HCT116 (cell line): Measurements from ENCODE around the gene C4orf51. TPM values are rescaled to one million over a fixed set of nuclear protein-coding genes. Genes with fewer than 3 reads are reported as not detected.
"Not testable (repeated sequence)": the region's sequence is repeated elsewhere in the genome, so short reads cannot be mapped to it uniquely, and the experiment has no call there.

Experiments
- ATAC-seq: fragments of 200-7000 bp; cut with Tn5 transposase; 2 replicates; pipeline ENCODE4 v1.9.1; 2020; ENCODE audit warnings: mild to moderate bottlenecking, moderate library complexity
- BruUV-seq: library from RNA; stranded (reverse); fragments of 400-500 nt; replicated peaks from 2 replicates; lab custom pipeline; 2021; lab: Mats Ljungman, UMichigan
- CTCF ChIA-PET: fragments of 300-600 bp; sonication (Branson Sonifier 250); formaldehyde crosslinking; loops from one replicate; lab custom pipeline; 2021; ENCODE audit warnings: antibody characterized with exemption; lab: Charles Lee
- POLR2A ChIA-PET: fragments of 300-600, 350-600 bp; sonication (Branson Sonifier 250); formaldehyde crosslinking; loops from one replicate; lab custom pipeline; 2021; ENCODE audit warnings: antibody characterized with exemption; lab: Charles Lee
- RAD21 ChIA-PET, 2 experiments: fragments of 300-600 bp; sonication (Branson Sonifier 250); formaldehyde crosslinking; loops; one replicate each; lab custom pipeline; 2023; ENCODE audit warnings: low total read pairs in 2 of 2; ENCODE audit not compliant: uncharacterized antibody in 2 of 2, unreplicated experiment in 2 of 2, low non-redundant PET in 1 of 2; lab: Charles Lee
- DNase-seq: peaks from one replicate; pipeline ENCODE4 v3.0.0-alpha.2; 2010; ENCODE audit warnings: low read depth, low spot score
- H2AFZ ChIP-seq: fragments of 200-600 bp; shearing (Covaris generic), sonication (generic); 2 replicates; pipeline ENCODE4 v1.6.1; 2017; ENCODE audit warnings: low read depth, mixed run types, mixed read lengths, antibody characterized with exemption, low read length; ENCODE audit not compliant: poor library complexity, severe bottlenecking
- H3K27ac ChIP-seq: 2 replicates; pipeline ENCODE4 v1.5.1; 2012; ENCODE audit warnings: low read depth, low read length
- H3K27me3 ChIP-seq: fragments of 200-600 bp; sonication (generic); 2 replicates; pipeline ENCODE4 v1.6.1; 2016; ENCODE audit warnings: mixed run types, low read length, mixed read lengths; ENCODE audit not compliant: insufficient read depth
- H3K36me3 ChIP-seq, 2 experiments: fragments of 200-500 bp in 1 of 2; fragments of 200-600 bp in 1 of 2; sonication (Bioruptor generic) in 1 of 2; sonication (generic) in 1 of 2; 2 replicates each; pipeline versions ENCODE4 v1.5.1 to v1.6.1; 2014 to 2016; ENCODE audit warnings: low read length in 2 of 2, inconsistent platforms in 1 of 2, mixed read lengths in 1 of 2, mixed run types in 1 of 2; ENCODE audit not compliant: insufficient read depth in 2 of 2, control insufficient read depth in 1 of 2
- H3K4me1 ChIP-seq, 2 experiments: fragments of 200-600 bp in 1 of 2; sonication (generic) in 1 of 2; 2 replicates each; pipeline versions ENCODE4 v1.5.1 to v1.6.1; 2012 to 2017; ENCODE audit warnings: low read length in 2 of 2, inconsistent platforms in 1 of 2, mild to moderate bottlenecking in 1 of 2, mixed read lengths in 1 of 2, mixed run types in 1 of 2, moderate library complexity in 1 of 2; ENCODE audit not compliant: insufficient read depth in 2 of 2, control insufficient read depth in 1 of 2
- H3K4me2 ChIP-seq: fragments of 200-600 bp; sonication (generic); 2 replicates; pipeline ENCODE4 v1.6.1; 2017; ENCODE audit warnings: mixed run types, low read length, mixed read lengths
- H3K4me3 ChIP-seq, 2 experiments: fragments of 200-600 bp in 1 of 2; sonication (generic) in 1 of 2; replicated peaks in 1 of 2; 2 replicates each; pipeline ENCODE4 v1.5.1; 2011 to 2016; ENCODE audit warnings: low read length in 2 of 2, control low read depth in 1 of 2, low read depth in 1 of 2, mild to moderate bottlenecking in 1 of 2, mixed read lengths in 1 of 2, mixed run types in 1 of 2
- H3K79me2 ChIP-seq: fragments of 200-600 bp; sonication (generic); 2 replicates; pipeline ENCODE4 v1.6.1; 2017; ENCODE audit warnings: mild to moderate bottlenecking, mixed run types, low read length, moderate library complexity, mixed read lengths; ENCODE audit not compliant: insufficient read depth
- H3K9ac ChIP-seq: fragments of 200-600 bp; sonication (generic); 2 replicates; pipeline ENCODE4 v1.6.1; 2016; ENCODE audit warnings: low read length, mixed read lengths
- H3K9me2 ChIP-seq: fragments of 200-600 bp; sonication (generic), shearing (Covaris generic); 2 replicates; pipeline ENCODE4 v1.6.1; 2017; ENCODE audit warnings: mixed run types, mild to moderate bottlenecking, moderate library complexity; ENCODE audit not compliant: insufficient read depth
- H3K9me3 ChIP-seq, 2 experiments: fragments of 200-500 bp in 1 of 2; fragments of 200-600 bp in 1 of 2; sonication (Bioruptor generic) in 1 of 2; sonication (generic) in 1 of 2; 2 replicates each; pipeline ENCODE4 v1.6.1; 2014 to 2017; ENCODE audit warnings: low read length in 2 of 2, mixed read lengths in 2 of 2, inconsistent platforms in 1 of 2, low read depth in 1 of 2, mild to moderate bottlenecking in 1 of 2, mixed run types in 1 of 2, moderate library complexity in 1 of 2; ENCODE audit not compliant: control insufficient read depth in 1 of 2, insufficient read depth in 1 of 2
- H4K20me1 ChIP-seq: fragments of 200-600 bp; sonication (generic), shearing (Covaris generic); 2 replicates; pipeline ENCODE4 v1.6.1; 2017; ENCODE audit warnings: mixed run types, mild to moderate bottlenecking, moderate library complexity; ENCODE audit not compliant: insufficient read depth
- CEBPB ChIP-seq: IDR thresholded peaks from 2 replicates; pipeline ENCODE4 v1.6.1; 2012; ENCODE audit warnings: low read depth
- EGR1 ChIP-seq: IDR thresholded peaks from 2 replicates; pipeline ENCODE4 v1.6.1; 2012; ENCODE audit warnings: low read depth
- EZH2phosphoT487 ChIP-seq: fragments of 200-600 bp; IDR thresholded peaks from 2 replicates; pipeline ENCODE4 v1.6.1; 2018; ENCODE audit warnings: antibody characterized with exemption, borderline replicate concordance
- POLR2A ChIP-seq: IDR thresholded peaks from 2 replicates; pipeline ENCODE4 v1.7.0; 2011; ENCODE audit warnings: borderline replicate concordance; ENCODE audit not compliant: insufficient read depth, insufficient read length; ENCODE audit errors: extremely low read depth
- POLR2AphosphoS5 ChIP-seq: IDR thresholded peaks from 2 replicates; pipeline ENCODE4 v1.6.1; 2011; ENCODE audit warnings: mild to moderate bottlenecking, low read depth, low read length, moderate library complexity
- RAD21 ChIP-seq: IDR thresholded peaks from 2 replicates; pipeline ENCODE4 v1.6.1; 2012; ENCODE audit warnings: low read depth, mild to moderate bottlenecking
- intact Hi-C: fragments of 100-400 bp; cut with micrococcal nuclease; formaldehyde crosslinking; loops from 2 replicates; pipeline ENCODE4 v1.10.0; 2022
- total RNA-seq: library from RNA; stranded (reverse); gene quantifications from one replicate; pipeline ENCODE4 v1.2.1, GENCODE V29; 2021; ENCODE audit not compliant: unreplicated experiment
- TF ChIP-seq, protein P1 (sequence below): IDR thresholded peaks from 2 replicates; pipeline ENCODE4 v1.6.1; 2012; ENCODE audit warnings: low read depth

The C4orf51 gene
- total RNA-seq, 1 experiment from 2014 or later: not detected

DNA sequence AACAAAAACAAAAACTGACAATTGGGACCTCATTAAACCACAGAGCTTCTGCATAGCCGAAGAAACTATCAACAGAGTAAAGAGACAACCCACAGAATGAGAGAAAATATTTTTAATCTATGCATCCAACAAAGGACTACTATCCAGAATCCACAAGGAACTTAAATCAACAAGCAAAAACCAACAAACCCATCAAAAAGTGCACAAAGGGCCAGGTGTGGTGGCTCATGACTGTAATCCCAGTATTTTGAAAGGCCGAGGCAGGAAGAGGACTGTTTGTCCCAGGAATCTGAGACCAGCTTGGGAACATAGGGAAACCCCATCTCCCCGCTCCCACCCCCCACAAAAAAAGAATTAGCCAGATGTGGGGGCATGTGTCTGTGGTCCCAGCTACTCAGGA is 10.7 kb downstream of the C4orf51 start:
- intact Hi-C loops: no loop called here
- Histone ChIP-seq H3K9ac (no peak overlapping the region), H4K20me1 (no peaks in the 10 kb centered on the region), H3K4me3 (no peak overlapping the region), H3K79me2 (no peaks in the 10 kb centered on the region), H2AFZ (no peak overlapping the region), H3K4me2 (no peak overlapping the region), H3K27me3 (no peaks in the 10 kb centered on the region), H3K4me1 (no peaks in the 10 kb centered on the region), H3K36me3 (no peaks in the 10 kb centered on the region), H3K9me3 (no peaks in the 10 kb centered on the region), H3K27ac (no peak overlapping the region), H3K9me2 (no peaks in the 10 kb centered on the region)
- ATAC-seq (no peak), DNase-seq (no peak)
- ChIA-PET RAD21 (no interaction called here), CTCF (no interaction called here), POLR2A (no interaction called here)
- no peak for TF ChIP-seq POLR2A
- no peak for TF ChIP-seq RAD21
- TF ChIP-seq POLR2AphosphoS5: no peak
- TF ChIP-seq EGR1: no peak
- no peak for TF ChIP-seq EZH2phosphoT487
- TF ChIP-seq CEBPB: no peak
- TF ChIP-seq, protein P1, sequence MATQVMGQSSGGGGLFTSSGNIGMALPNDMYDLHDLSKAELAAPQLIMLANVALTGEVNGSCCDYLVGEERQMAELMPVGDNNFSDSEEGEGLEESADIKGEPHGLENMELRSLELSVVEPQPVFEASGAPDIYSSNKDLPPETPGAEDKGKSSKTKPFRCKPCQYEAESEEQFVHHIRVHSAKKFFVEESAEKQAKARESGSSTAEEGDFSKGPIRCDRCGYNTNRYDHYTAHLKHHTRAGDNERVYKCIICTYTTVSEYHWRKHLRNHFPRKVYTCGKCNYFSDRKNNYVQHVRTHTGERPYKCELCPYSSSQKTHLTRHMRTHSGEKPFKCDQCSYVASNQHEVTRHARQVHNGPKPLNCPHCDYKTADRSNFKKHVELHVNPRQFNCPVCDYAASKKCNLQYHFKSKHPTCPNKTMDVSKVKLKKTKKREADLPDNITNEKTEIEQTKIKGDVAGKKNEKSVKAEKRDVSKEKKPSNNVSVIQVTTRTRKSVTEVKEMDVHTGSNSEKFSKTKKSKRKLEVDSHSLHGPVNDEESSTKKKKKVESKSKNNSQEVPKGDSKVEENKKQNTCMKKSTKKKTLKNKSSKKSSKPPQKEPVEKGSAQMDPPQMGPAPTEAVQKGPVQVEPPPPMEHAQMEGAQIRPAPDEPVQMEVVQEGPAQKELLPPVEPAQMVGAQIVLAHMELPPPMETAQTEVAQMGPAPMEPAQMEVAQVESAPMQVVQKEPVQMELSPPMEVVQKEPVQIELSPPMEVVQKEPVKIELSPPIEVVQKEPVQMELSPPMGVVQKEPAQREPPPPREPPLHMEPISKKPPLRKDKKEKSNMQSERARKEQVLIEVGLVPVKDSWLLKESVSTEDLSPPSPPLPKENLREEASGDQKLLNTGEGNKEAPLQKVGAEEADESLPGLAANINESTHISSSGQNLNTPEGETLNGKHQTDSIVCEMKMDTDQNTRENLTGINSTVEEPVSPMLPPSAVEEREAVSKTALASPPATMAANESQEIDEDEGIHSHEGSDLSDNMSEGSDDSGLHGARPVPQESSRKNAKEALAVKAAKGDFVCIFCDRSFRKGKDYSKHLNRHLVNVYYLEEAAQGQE: no peak
- no TSS peak for BruUV-seq

DNA sequence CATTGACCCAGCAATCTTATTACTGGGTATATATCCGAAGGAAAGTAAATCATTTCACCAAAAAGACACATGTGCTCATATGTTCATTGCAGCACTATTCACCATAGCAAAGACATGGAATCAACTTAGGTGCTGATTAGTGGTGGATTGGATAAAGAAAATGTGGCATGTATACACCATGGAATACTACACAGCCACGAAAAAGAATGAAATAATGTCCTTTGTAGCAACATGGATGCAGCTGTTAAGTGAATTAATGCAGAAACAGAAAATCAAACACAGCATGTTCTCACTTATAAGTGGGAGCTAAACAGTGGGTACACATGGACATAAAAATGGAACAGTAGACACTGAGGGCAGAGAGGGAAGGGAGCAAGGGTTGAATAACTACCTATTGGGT is 11.5 kb downstream of the C4orf51 start:
- DNase-seq, H2AFZ ChIP-seq, H3K4me3 ChIP-seq, H3K79me2 ChIP-seq, H3K27me3 ChIP-seq, RAD21 ChIA-PET, H4K20me1 ChIP-seq, H3K27ac ChIP-seq, H3K9me3 ChIP-seq, H3K4me2 ChIP-seq, H3K4me1 ChIP-seq, CTCF ChIA-PET, ATAC-seq, H3K9me2 ChIP-seq, H3K36me3 ChIP-seq, intact Hi-C loops, POLR2A ChIA-PET, BruUV-seq, H3K9ac ChIP-seq: not testable (repeated sequence)
